ENCODE results near the gene CARTPT. TPM values are rescaled to one million over a fixed set of nuclear protein-coding genes. Genes with fewer than 3 reads are reported as not detected.

CARTPT gene
- total RNA-seq, 1 donor from 2014 or later: 12.7 TPM

- Histone ChIP-seq H3K4me1 (no peaks in the 10 kb centered on the region), H3K27me3 (no peaks in the 10 kb centered on the region), H3K27ac (no peak overlapping the region), H3K9me3 (no peaks in the 10 kb centered on the region), H3K36me3 (no peaks in the 10 kb centered on the region), H3K4me3 (no peak overlapping the region)
- no peak for DNase-seq (ENCODE audit: low spot score in 2 of 2)
- no peak for TF ChIP-seq CTCF (IDR thresholded peaks at IDR 0.05)
- intact Hi-C loops (cut with DNase I): no loop called here
Measured at GRCh38 chr5:71747182-71747581, 28.1 kb downstream of the CARTPT start.

- Histone ChIP-seq H3K9me3 (no peaks in the 10 kb centered on the region), H3K27ac (no peak overlapping the region), H3K4me1 (no peaks in the 10 kb centered on the region), H3K27me3 (no peaks in the 10 kb centered on the region), H3K4me3 (no peak overlapping the region), H3K36me3 (no peaks in the 10 kb centered on the region)
- peak in 1 of 2 donors; percentile 81 for DNase-seq (ENCODE audit: low spot score in 2 of 2)
- TF ChIP-seq CTCF (IDR thresholded peaks at IDR 0.05): no peak
- intact Hi-C loops (cut with DNase I): no loop called here
Measured at GRCh38 chr5:71748360-71748759, 29.3 kb downstream of the CARTPT start.

GRCh38 chr5:71751422-71751821 lies 32.3 kb downstream of the CARTPT start:
- Histone ChIP-seq H3K4me3 (no peak overlapping the region), H3K27me3 (no peaks in the 10 kb centered on the region), H3K9me3 (no peaks in the 10 kb centered on the region), H3K36me3 (no peaks in the 10 kb centered on the region), H3K4me1 (no peaks in the 10 kb centered on the region), H3K27ac (no peak overlapping the region)
- intact Hi-C loops (cut with DNase I): loop anchor here (10.0 kb wide), 2 partner anchors 97 to 277 kb away; no protein-coding TSS in a partner anchor
- DNase-seq (ENCODE audit: low spot score in 2 of 2): no peak
- TF ChIP-seq CTCF (IDR thresholded peaks at IDR 0.05): no peak

GRCh38 chr5:71752441-71753190 lies 33.5 kb downstream of the CARTPT start:
- H3K4me1 ChIP-seq: no peaks in the 10 kb centered on the region
- no peak overlapping the region for H3K27ac ChIP-seq
- intact Hi-C loops (cut with DNase I): loop anchor here (10.0 kb wide), 2 partner anchors 98 to 278 kb away; no protein-coding TSS in a partner anchor
- H3K27me3 ChIP-seq: no peaks in the 10 kb centered on the region
- no peaks in the 10 kb centered on the region for H3K36me3 ChIP-seq
- H3K4me3 ChIP-seq: no peak overlapping the region
- no peaks in the 10 kb centered on the region for H3K9me3 ChIP-seq
- TF ChIP-seq CTCF (IDR thresholded peaks at IDR 0.05): no peak
- DNase-seq (ENCODE audit: low spot score in 2 of 2): no peak

GRCh38 chr5:71757590-71758543 lies 38.8 kb downstream of the CARTPT start:
- no peaks in the 10 kb centered on the region for H3K36me3 ChIP-seq
- no peaks in the 10 kb centered on the region for H3K9me3 ChIP-seq
- peak overlapping the region; percentile 20 to 34 for H3K27ac ChIP-seq
- H3K27me3 ChIP-seq: no peaks in the 10 kb centered on the region
- TF ChIP-seq CTCF (IDR thresholded peaks at IDR 0.05): peak; percentile 40 to 81 (median 67)
- peaks cover 0 to 3% of the 10 kb centered on the region in 2 donors for H3K4me1 ChIP-seq
- intact Hi-C loops (cut with DNase I): loop anchor here (5.0 to 10.0 kb wide), 3 partner anchors 103 to 283 kb away; no protein-coding TSS in a partner anchor
- peak; percentile 13 to 77 for DNase-seq (ENCODE audit: low spot score in 2 of 2)
- H3K4me3 ChIP-seq: peak overlapping the region in 1 of 2 donors; percentile 54
